ENCODE measurements around the gene RGS3.

RGS3 gene

DNA sequence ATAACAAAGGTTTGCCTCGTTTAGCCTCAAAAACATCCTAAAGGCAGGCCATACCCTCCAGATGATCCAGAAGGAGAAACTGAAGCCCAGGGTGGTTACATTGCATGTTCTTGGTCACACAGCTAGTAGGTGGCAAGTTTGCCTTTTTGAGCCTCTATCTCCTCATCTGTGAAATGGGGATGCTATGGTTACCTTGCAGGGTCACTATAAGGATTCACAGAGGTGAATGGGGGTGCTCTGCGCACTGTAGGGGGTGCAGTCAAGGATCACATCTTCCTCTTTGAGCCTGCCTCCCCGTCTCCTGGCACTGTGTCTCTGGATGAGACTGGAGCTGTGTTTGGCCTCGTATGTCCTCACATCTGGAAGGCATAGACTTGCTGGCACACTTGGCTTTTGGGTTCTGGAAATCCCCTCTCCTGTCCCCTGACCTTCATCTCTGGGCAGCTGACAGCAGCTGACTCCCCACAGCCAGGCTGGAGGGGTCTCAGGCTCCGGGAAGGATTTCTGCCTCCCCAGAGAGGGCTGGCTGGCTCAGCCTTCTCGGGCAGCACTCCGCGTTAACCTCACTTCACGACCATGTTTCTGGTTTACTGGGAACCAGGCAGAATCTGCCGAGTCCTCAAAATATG is 167.7 kb downstream of the RGS3 start:
- Histone ChIP-seq H3K4me3 (ENCODE audit: low read length) (no peak overlapping the region), H3K27me3 (ENCODE audit: insufficient read depth, low read length, poor library complexity) (no peaks in the 10 kb centered on the region), H2BK120ac (ENCODE audit: low read depth, low read length) (no peak overlapping the region), H3K23ac (ENCODE audit: low read length) (no peak overlapping the region), H3K18ac (ENCODE audit: low read length) (no peak overlapping the region), H3K79me1 (ENCODE audit: low read length) (no peaks in the 10 kb centered on the region), H2BK15ac (replicated peaks; ENCODE audit: low read depth) (no peak overlapping the region), H2AK5ac (ENCODE audit: low read length) (no peak overlapping the region), H3K9ac (ENCODE audit: low read length) (no peak overlapping the region), H3K79me2 (ENCODE audit: control insufficient read depth, insufficient read depth, low read length) (no peaks in the 10 kb centered on the region), H3K36me3 (ENCODE audit: control insufficient read depth, insufficient read depth, low read length) (no peaks in the 10 kb centered on the region), H2BK5ac (ENCODE audit: low read length) (no peak overlapping the region), H4K5ac (ENCODE audit: low read length) (no peak overlapping the region), H3K4ac (ENCODE audit: low read depth, low read length) (no peak overlapping the region), H3K27ac (ENCODE audit: low read depth, low read length) (no peak overlapping the region), H3K56ac (ENCODE audit: low read length) (no peak overlapping the region), H4K8ac (ENCODE audit: low read depth, low read length) (no peak overlapping the region), H3K4me1 (ENCODE audit: control insufficient read depth, low read depth, low read length) (no peaks in the 10 kb centered on the region), H3K4me2 (ENCODE audit: low read length) (no peak overlapping the region)
- DNase-seq = no peak
- no CpG with 5 or more reads among the region's 10 CpGs for WGBS (ENCODE audit: extremely low coverage, insufficient coverage, low lambda C conversion rate)

DNA sequence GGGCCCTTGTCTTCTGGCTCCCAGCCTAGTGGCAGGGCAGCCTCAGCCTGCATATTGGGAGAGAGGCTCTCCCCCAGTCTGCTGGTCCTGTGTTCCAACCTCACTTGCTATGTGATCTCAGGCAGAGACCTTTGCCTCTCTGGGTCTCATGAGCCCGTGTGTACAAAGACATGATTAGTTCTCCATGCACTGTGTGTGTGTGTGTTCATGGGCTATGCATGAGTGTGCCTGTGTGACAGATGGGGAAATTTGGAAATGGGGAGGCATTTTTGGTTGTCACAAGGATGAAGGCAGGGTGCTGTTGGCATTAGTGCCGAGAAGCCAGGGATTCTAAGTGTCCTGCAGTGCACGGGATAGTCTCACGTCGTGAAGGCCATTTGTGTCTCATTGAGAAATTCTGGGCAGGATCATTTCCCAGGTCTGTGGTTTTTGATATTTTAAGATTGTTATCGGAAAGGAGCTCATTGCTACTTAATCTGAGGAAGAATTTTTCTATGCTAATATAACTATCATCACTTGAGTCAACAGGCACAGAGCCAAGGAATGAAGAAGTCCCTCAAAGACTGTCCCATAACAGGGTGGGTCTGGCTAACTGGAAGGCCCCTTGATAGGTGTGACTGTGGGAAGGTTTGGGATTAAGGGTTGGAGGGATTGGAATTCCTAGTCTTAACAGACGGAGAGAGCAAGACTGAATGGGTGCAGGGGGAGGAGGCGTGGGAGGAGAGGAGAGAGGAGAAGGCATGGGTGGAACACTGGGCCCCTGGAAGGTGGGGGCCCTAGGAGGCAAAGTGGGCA is 168.5 kb downstream of the RGS3 start:
- no peak overlapping the region for H3K23ac ChIP-seq (ENCODE audit: low read length)
- no peak overlapping the region for H3K27ac ChIP-seq (ENCODE audit: low read depth, low read length)
- DNase-seq = no peak

GRCh38 chr9:113632776-113633590 is 169.5 kb downstream of the RGS3 start:
- no peaks in the 10 kb centered on the region for H3K4me1 ChIP-seq (ENCODE audit: control insufficient read depth, low read depth, low read length)
- no peak overlapping the region for H4K5ac ChIP-seq (ENCODE audit: low read length)
- no peaks in the 10 kb centered on the region for H3K36me3 ChIP-seq (ENCODE audit: control insufficient read depth, insufficient read depth, low read length)
- no peak overlapping the region for H3K4ac ChIP-seq (ENCODE audit: low read depth, low read length)
- no peak overlapping the region for H3K56ac ChIP-seq (ENCODE audit: low read length)
- no peak overlapping the region for H2BK5ac ChIP-seq (ENCODE audit: low read length)
- no peak overlapping the region for H3K18ac ChIP-seq (ENCODE audit: low read length)
- H3K27ac ChIP-seq (ENCODE audit: low read depth, low read length) = no peak overlapping the region
- H3K4me2 ChIP-seq (ENCODE audit: low read length) = no peak overlapping the region
- no peaks in the 10 kb centered on the region for H3K27me3 ChIP-seq (ENCODE audit: insufficient read depth, low read length, poor library complexity)
- no peak overlapping the region for H3K23ac ChIP-seq (ENCODE audit: low read length)
- H4K8ac ChIP-seq (ENCODE audit: low read depth, low read length) = no peak overlapping the region
- H2AK5ac ChIP-seq (ENCODE audit: low read length) = no peak overlapping the region
- WGBS (ENCODE audit: extremely low coverage, insufficient coverage, low lambda C conversion rate) = no CpG with 5 or more reads among the region's 15 CpGs
- H2BK120ac ChIP-seq (ENCODE audit: low read depth, low read length) = no peak overlapping the region
- no peaks in the 10 kb centered on the region for H3K79me2 ChIP-seq (ENCODE audit: control insufficient read depth, insufficient read depth, low read length)
- H3K4me3 ChIP-seq (ENCODE audit: low read length) = no peak overlapping the region
- no peak overlapping the region for H3K9ac ChIP-seq (ENCODE audit: low read length)
- H3K79me1 ChIP-seq (ENCODE audit: low read length) = no peaks in the 10 kb centered on the region
- no peak for DNase-seq
- no peak overlapping the region for H2BK15ac ChIP-seq (replicated peaks; ENCODE audit: low read depth)

More for the DNA sequence above, 168.5 kb downstream of the RGS3 start:
- H3K4me3 ChIP-seq (ENCODE audit: low read length) = no peak overlapping the region
- H3K79me2 ChIP-seq (ENCODE audit: control insufficient read depth, insufficient read depth, low read length) = no peaks in the 10 kb centered on the region
- H4K8ac ChIP-seq (ENCODE audit: low read depth, low read length) = no peak overlapping the region
- no peak overlapping the region for H2BK5ac ChIP-seq (ENCODE audit: low read length)
- no peaks in the 10 kb centered on the region for H3K36me3 ChIP-seq (ENCODE audit: control insufficient read depth, insufficient read depth, low read length)
- no peak overlapping the region for H3K18ac ChIP-seq (ENCODE audit: low read length)
- no peak overlapping the region for H4K5ac ChIP-seq (ENCODE audit: low read length)
- H3K4me2 ChIP-seq (ENCODE audit: low read length) = no peak overlapping the region
- no peaks in the 10 kb centered on the region for H3K4me1 ChIP-seq (ENCODE audit: control insufficient read depth, low read depth, low read length)
- H3K4ac ChIP-seq (ENCODE audit: low read depth, low read length) = no peak overlapping the region
- no peak overlapping the region for H2BK120ac ChIP-seq (ENCODE audit: low read depth, low read length)
- no peak overlapping the region for H2BK15ac ChIP-seq (replicated peaks; ENCODE audit: low read depth)
- no peak overlapping the region for H2AK5ac ChIP-seq (ENCODE audit: low read length)
- no CpG with 5 or more reads among the region's 8 CpGs for WGBS (ENCODE audit: extremely low coverage, insufficient coverage, low lambda C conversion rate)
- no peak overlapping the region for H3K9ac ChIP-seq (ENCODE audit: low read length)
- H3K56ac ChIP-seq (ENCODE audit: low read length) = peak overlapping the region; percentile 17
- no peaks in the 10 kb centered on the region for H3K79me1 ChIP-seq (ENCODE audit: low read length)
- H3K27me3 ChIP-seq (ENCODE audit: insufficient read depth, low read length, poor library complexity) = no peaks in the 10 kb centered on the region

- DNase-seq = peak; percentile 59
- no peaks in the 10 kb centered on the region for H3K79me1 ChIP-seq (ENCODE audit: low read length)
- H2BK5ac ChIP-seq (ENCODE audit: low read length) = no peak overlapping the region
- H2AK5ac ChIP-seq (ENCODE audit: low read length) = no peak overlapping the region
- H3K79me2 ChIP-seq (ENCODE audit: control insufficient read depth, insufficient read depth, low read length) = no peaks in the 10 kb centered on the region
- H2BK15ac ChIP-seq (replicated peaks; ENCODE audit: low read depth) = no peak overlapping the region
- peak overlapping the region; percentile 25 for H3K27ac ChIP-seq (ENCODE audit: low read depth, low read length)
- H2BK120ac ChIP-seq (ENCODE audit: low read depth, low read length) = no peak overlapping the region
- no peaks in the 10 kb centered on the region for H3K36me3 ChIP-seq (ENCODE audit: control insufficient read depth, insufficient read depth, low read length)
- peak overlapping the region; percentile 23 for H3K18ac ChIP-seq (ENCODE audit: low read length)
- peak overlapping the region; percentile 17 for H3K4ac ChIP-seq (ENCODE audit: low read depth, low read length)
- H3K4me2 ChIP-seq (ENCODE audit: low read length) = no peak overlapping the region
- H4K8ac ChIP-seq (ENCODE audit: low read depth, low read length) = no peak overlapping the region
- WGBS (ENCODE audit: extremely low coverage, insufficient coverage, low lambda C conversion rate) = no CpG with 5 or more reads among the region's 11 CpGs
- H3K27me3 ChIP-seq (ENCODE audit: insufficient read depth, low read length, poor library complexity) = no peaks in the 10 kb centered on the region
- H4K5ac ChIP-seq (ENCODE audit: low read length) = no peak overlapping the region
- H3K56ac ChIP-seq (ENCODE audit: low read length) = no peak overlapping the region
- no peak overlapping the region for H3K9ac ChIP-seq (ENCODE audit: low read length)
- H3K4me3 ChIP-seq (ENCODE audit: low read length) = no peak overlapping the region
- H3K4me1 ChIP-seq (ENCODE audit: control insufficient read depth, low read depth, low read length) = no peaks in the 10 kb centered on the region
- H3K23ac ChIP-seq (ENCODE audit: low read length) = no peak overlapping the region
Measured at GRCh38 chr9:113633782-113634595, 170.5 kb downstream of the RGS3 start.

GRCh38 chr9:113634596-113635515 is 171.3 kb downstream of the RGS3 start:
- Histone ChIP-seq H3K56ac (ENCODE audit: low read length) (no peak overlapping the region), H3K4me3 (ENCODE audit: low read length) (no peak overlapping the region)
- peak; percentile 86 for DNase-seq

More at GRCh38 chr9:113634596-113635515, 171.3 kb downstream of the RGS3 start:
- no peak overlapping the region for H3K4me2 ChIP-seq (ENCODE audit: low read length)
- H3K18ac ChIP-seq (ENCODE audit: low read length) = peak overlapping the region; percentile 23
- no peak overlapping the region for H3K23ac ChIP-seq (ENCODE audit: low read length)
- peak overlapping the region; percentile 30 for H3K27ac ChIP-seq (ENCODE audit: low read depth, low read length)
- H3K4ac ChIP-seq (ENCODE audit: low read depth, low read length) = peak overlapping the region; percentile 17
- no CpG with 5 or more reads among the region's 10 CpGs for WGBS (ENCODE audit: extremely low coverage, insufficient coverage, low lambda C conversion rate)
- no peak overlapping the region for H2BK120ac ChIP-seq (ENCODE audit: low read depth, low read length)
- no peaks in the 10 kb centered on the region for H3K4me1 ChIP-seq (ENCODE audit: control insufficient read depth, low read depth, low read length)
- no peak overlapping the region for H2AK5ac ChIP-seq (ENCODE audit: low read length)
- H3K36me3 ChIP-seq (ENCODE audit: control insufficient read depth, insufficient read depth, low read length) = no peaks in the 10 kb centered on the region
- H2BK5ac ChIP-seq (ENCODE audit: low read length) = no peak overlapping the region
- no peak overlapping the region for H2BK15ac ChIP-seq (replicated peaks; ENCODE audit: low read depth)
- no peak overlapping the region for H4K8ac ChIP-seq (ENCODE audit: low read depth, low read length)
- no peak overlapping the region for H3K9ac ChIP-seq (ENCODE audit: low read length)
- H3K79me1 ChIP-seq (ENCODE audit: low read length) = no peaks in the 10 kb centered on the region
- H3K27me3 ChIP-seq (ENCODE audit: insufficient read depth, low read length, poor library complexity) = no peaks in the 10 kb centered on the region
- H3K79me2 ChIP-seq (ENCODE audit: control insufficient read depth, insufficient read depth, low read length) = no peaks in the 10 kb centered on the region
- no peak overlapping the region for H4K5ac ChIP-seq (ENCODE audit: low read length)
